Lung (tissue), 16 donors: ENCODE measurements around the gene GPC6. TPM values are rescaled to one million over a fixed set of nuclear protein-coding genes. Genes with fewer than 3 reads are reported as not detected.

Experiments used
- ATAC-seq: fragments of 200-7000 bp; cut with Tn5 transposase; one replicate; pipeline ENCODE4 v1.9.1; 2020; ENCODE audit warnings: moderate number of reproducible peaks; ENCODE audit not compliant: insufficient read depth, low FRiP score
- DNase-seq, 3 donors: peaks; one replicate each; pipeline ENCODE4 v3.0.0-alpha.2; 2013 to 2017
- H3K27ac ChIP-seq, 2 donors: one replicate each; pipeline ENCODE4 v1.5.1; 2013; ENCODE audit warnings: mild to moderate bottlenecking in 2 of 2, moderate library complexity in 2 of 2, control low read depth in 1 of 2, inconsistent platforms in 1 of 2, low read depth in 1 of 2, low read length in 1 of 2
- H3K27me3 ChIP-seq, 3 donors: one replicate each; pipeline ENCODE4 v1.5.1; 2013; ENCODE audit warnings: low read length in 2 of 3; ENCODE audit not compliant: control insufficient read depth in 3 of 3, insufficient read depth in 3 of 3
- H3K36me3 ChIP-seq, 4 donors: one replicate each; pipeline ENCODE4 v1.5.1; 2013; ENCODE audit warnings: low read length in 4 of 4, mild to moderate bottlenecking in 1 of 4, moderate library complexity in 1 of 4; ENCODE audit not compliant: control insufficient read depth in 4 of 4, insufficient read depth in 4 of 4
- H3K4me1 ChIP-seq, 5 donors: one replicate each; pipeline ENCODE4 v1.5.1; 2013; ENCODE audit warnings: low read length in 5 of 5, mild to moderate bottlenecking in 2 of 5, moderate library complexity in 1 of 5; ENCODE audit not compliant: control insufficient read depth in 5 of 5, insufficient read depth in 5 of 5
- H3K4me3 ChIP-seq: one replicate; pipeline ENCODE4 v1.5.1; 2013; ENCODE audit warnings: mild to moderate bottlenecking, control low read depth, moderate library complexity
- H3K9ac ChIP-seq, 2 donors: one replicate each; pipeline ENCODE4 v1.5.1; 2013; ENCODE audit warnings: low read length in 2 of 2, control low read depth in 1 of 2; ENCODE audit not compliant: insufficient read depth in 1 of 2
- H3K9me3 ChIP-seq, 4 donors: one replicate each; pipeline ENCODE4 v1.5.1; 2013; ENCODE audit warnings: low read length in 3 of 4, mild to moderate bottlenecking in 1 of 4, moderate library complexity in 1 of 4; ENCODE audit not compliant: control insufficient read depth in 4 of 4, insufficient read depth in 3 of 4
- CTCF ChIP-seq: IDR thresholded peaks from 2 replicates; pipeline ENCODE4 v1.5.1; 2012; ENCODE audit warnings: mild to moderate bottlenecking; ENCODE audit errors: control extremely low read depth, extremely low read depth
- WGBS, 2 donors: extraction: QIAGEN DNeasy Blood & Tissue Kit; methylation state at CpG; one replicate each; pipeline ENCODE4 v1.1.7; 2013; 5-methylcytosine and 5-hydroxymethylcytosine counted together
- long read RNA-seq, 5 donors: transcript quantifications; one replicate each; lab custom pipeline, GENCODE V29; 2026
- polyA plus RNA-seq, 2 donors: library from polyadenylated mRNA; stranded (reverse); fragments of 200-250 nt; gene quantifications; one replicate each; pipeline ENCODE4 v1.2.1, GENCODE V29; 2013
- total RNA-seq, 2 donors: library from RNA; depleted of rRNA in 1 of 2; stranded (reverse); fragments of >200 nt in 1 of 2; gene quantifications; one replicate each; pipeline ENCODE4 v1.2.1, GENCODE V29; 2014 to 2021
- donor health status: control.
- donor health status: control.
- donor health status: Bipolar disorder and iron deficiency.
- donor health status: healthy.
- donor health status: DM: yes; HTN: yes; CAD: no.

GPC6 gene
- total RNA-seq, result 10 to 100 TPM in 1 of 2 donors, 1 to 10 TPM in 1; 7.3 to 31.4 TPM
- polyA plus RNA-seq, result 1 to 10 TPM in 1 of 2 donors, under 1 TPM in 1; 0.45 to 2.3 TPM
- long read RNA-seq, donor 1, transcript GPC6-202 (5 exons, 792 nt), result major isoform, 5 of 5 reads
- long read RNA-seq, donor 1, partial matches to known transcripts, result 0 of 5 reads
- long read RNA-seq, donor 1, other reads (novel, unspliced or antisense), result 0 of 5 reads
- long read RNA-seq, donor 2, result 0 reads
- long read RNA-seq, donor 3, transcript GPC6-202 (5 exons, 792 nt), result major isoform, 6 of 6 reads
- long read RNA-seq, donor 3, partial matches to known transcripts, result 0 of 6 reads
- long read RNA-seq, donor 3, other reads (novel, unspliced or antisense), result 0 of 6 reads
- long read RNA-seq, donor 4, partial matches to known transcripts, result 0 of 2 reads
- long read RNA-seq, donor 4, other reads (novel, unspliced or antisense), result 0 of 2 reads
- long read RNA-seq, donor 5, transcript GPC6-202 (5 exons, 792 nt), result major isoform, 7 of 22 reads
- long read RNA-seq, donor 5, partial matches to known transcripts, result 15 of 22 reads
- long read RNA-seq, donor 5, other reads (novel, unspliced or antisense), result 0 of 22 reads

- peak within 1 kb of the TSS; percentile 43 to 50 for H3K9ac ChIP-seq
- H3K27me3 ChIP-seq, result no peaks in the 10 kb centered on the region
- H3K36me3 ChIP-seq, result no peaks in the 10 kb centered on the region
- peaks cover 0 to 26% (median 0%) of the 10 kb centered on the region in 5 donors for H3K4me1 ChIP-seq
- ATAC-seq (peak; percentile 13), DNase-seq (peak; percentile 83 to 98 (median 95))
- TF ChIP-seq CTCF, result no peak
- H3K9me3 ChIP-seq, result peaks cover 0 to 3% (median 0%) of the 10 kb centered on the region in 4 donors
- 0 to 1% methylated on average over 31 of the region's 31 CpGs for WGBS, 2 donors
- H3K27ac ChIP-seq, result no peak within 1 kb of the TSS
- H3K4me3 ChIP-seq, result peak within 1 kb of the TSS; percentile 53
Measured at GRCh38 chr13:93226623-93227279, at the start of gene GPC6. TSS of gene GPC6 (plus strand) at chr13:93226807.

- Histone ChIP-seq H3K27me3 (no peaks in the 10 kb centered on the region), H3K36me3 (no peaks in the 10 kb centered on the region), H3K4me1 (peaks cover 0 to 1% (median 0%) of the 10 kb centered on the region in 5 donors), H3K9me3 (no peaks in the 10 kb centered on the region), H3K4me3 (no peak overlapping the region), H3K27ac (no peak overlapping the region), H3K9ac (no peak overlapping the region)
- TF ChIP-seq CTCF, result no peak
- no peak for DNase-seq
- WGBS, 2 donors, result 26 to 67% methylated on average over 2 of the region's 2 CpGs
- no peak for ATAC-seq
Measured at GRCh38 chr13:93180356-93180969, 46.1 kb upstream of the GPC6 start.

- no peaks in the 10 kb centered on the region for H3K36me3 ChIP-seq
- WGBS, 2 donors, result 90 to 91% methylated on average over 3 of the region's 3 CpGs
- no peak for ATAC-seq
- peaks cover 0 to 1% (median 0%) of the 10 kb centered on the region in 5 donors for H3K4me1 ChIP-seq
- no peaks in the 10 kb centered on the region for H3K9me3 ChIP-seq
- H3K9ac ChIP-seq, result no peak overlapping the region
- TF ChIP-seq CTCF, result no peak
- no peaks in the 10 kb centered on the region for H3K27me3 ChIP-seq
- no peak overlapping the region for H3K4me3 ChIP-seq
- H3K27ac ChIP-seq, result no peak overlapping the region
- no peak for DNase-seq
Measured at GRCh38 chr13:93182406-93182805, 44.2 kb upstream of the GPC6 start.
